ENCODE results near the gene EVA1B.

Gene EVA1B

DNA sequence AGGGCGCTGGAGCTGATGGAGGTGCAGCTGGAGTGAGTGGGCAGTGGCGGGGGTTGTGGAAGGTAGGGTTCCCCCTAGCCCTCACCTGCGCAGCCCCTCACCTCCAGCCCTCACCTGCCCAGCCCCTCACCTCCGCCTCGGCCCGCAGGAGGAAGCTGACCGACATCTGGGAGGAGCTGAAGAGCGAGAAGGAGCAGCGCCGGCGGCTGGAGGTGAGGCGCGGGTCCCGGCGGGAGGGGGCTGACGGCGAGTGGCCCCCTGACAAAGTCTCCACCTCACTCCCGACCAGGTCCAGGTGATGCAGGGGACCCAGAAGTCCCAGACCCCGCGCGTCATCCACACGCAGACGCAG, 2.7 kb downstream of the EVA1B start:
- FAIRE-seq: no peak

DNA sequence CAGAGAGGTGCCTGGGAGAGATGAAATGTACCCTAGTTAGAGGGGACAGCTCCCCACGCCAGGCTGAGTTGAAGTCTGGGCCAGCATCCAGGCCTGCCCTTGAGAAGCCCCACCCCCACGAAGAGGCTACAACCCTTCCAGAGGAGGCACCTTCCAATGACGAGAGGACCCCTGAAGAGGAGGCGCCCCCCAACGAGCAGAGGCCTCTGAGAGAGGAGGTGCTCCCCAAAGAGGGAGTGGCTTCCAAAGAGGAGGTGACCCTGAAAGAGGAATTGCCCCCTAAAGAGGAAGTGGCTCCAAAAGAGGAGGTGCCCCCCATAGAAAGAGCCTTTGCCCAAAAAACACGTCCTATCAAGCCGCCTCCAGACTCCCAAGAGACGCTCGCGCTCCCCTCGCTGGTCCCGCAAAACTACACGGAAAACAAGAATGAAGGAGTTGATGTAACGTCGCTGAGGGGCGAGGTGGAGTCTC, 3.1 kb downstream of the EVA1B start:
- FAIRE-seq (no peak), DNase-seq (ENCODE audit: low spot score) (no peak)

More for the DNA sequence above, 2.7 kb downstream of the EVA1B start:
- no peak for DNase-seq (ENCODE audit: low spot score)

DNA sequence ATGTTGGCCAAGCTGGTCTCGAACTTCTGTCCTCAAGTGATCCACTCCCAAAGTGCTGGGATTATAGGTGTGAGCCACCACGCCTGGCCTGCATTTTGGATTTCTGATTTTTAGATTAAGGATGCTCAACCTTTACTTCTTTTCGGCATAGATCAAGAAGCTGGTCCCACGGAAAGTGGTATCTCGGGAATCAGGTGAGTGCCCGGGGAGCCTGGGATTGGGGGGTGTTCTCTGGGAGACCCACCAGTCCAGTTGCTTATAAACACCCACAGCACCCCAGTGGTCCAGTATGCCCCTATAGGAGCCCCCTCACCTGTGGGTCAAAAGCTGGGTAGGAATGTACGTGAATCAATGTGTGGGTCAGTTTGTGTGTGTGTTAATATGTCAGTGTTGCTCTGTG, 14.0 kb downstream of the EVA1B start:
- FAIRE-seq (no peak), DNase-seq (ENCODE audit: low spot score) (no peak)

DNA sequence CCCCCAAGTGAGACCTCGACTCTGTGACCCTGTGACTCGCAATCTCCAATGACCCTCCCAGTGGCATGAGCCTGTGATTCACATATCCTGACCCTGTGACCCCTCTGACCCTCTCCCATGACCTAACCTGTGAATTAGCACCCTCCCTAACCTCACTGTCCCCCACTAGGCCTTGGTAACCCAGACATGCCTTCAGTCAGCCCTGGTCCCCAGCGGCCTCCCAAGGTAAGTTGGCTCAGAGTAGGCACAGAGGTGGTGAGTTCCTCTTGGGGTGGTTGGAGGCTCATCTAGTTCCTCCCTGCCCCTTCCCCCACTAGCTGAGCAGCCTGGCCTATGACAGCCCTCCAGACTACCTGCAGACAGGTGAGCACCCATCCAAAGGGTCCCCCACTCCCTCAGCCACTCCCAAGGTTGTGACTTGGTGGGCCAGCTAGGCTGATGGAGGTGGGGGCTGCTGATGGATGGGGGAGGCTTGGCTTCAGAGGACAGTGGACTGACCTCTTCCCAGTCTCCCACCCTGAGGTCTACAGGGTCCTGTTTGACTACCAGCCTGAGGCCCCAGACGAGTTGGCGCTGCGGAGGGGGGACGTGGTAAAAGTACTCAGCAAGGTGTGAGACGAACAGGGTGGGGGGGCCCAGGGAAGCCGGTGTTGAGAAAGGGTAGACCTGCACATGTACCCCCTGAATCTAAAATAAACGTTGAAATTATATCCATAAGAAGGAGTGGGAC, 15.7 kb downstream of the EVA1B start:
- no peak for FAIRE-seq
- no peak for DNase-seq (ENCODE audit: low spot score)

DNA sequence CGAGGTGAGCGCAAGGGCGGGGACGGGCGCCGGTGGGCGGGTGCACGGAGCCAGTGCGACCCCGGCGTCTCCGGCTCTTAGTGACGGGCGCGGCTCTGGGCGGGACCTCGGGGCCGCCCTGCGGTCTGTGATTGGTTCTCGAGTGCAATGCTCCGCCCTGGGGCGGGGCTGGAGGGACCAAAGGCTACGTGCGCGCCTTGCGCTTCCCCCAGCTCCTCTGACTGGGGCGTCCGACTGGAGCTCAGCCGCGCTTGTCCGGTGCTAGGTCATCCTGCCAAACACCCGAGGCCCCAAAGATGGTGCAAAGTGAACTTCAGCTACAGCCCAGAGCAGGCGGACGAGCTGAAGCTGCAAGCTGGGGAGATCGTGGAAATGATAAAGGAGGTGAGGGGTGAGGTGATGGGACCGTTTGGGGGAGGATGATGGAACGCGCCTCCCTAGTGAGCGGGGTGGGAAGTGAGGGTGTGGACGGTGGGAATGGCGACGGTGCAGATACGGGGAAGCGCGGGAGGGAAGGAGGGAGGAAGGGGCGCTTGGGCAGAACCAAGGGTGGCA, 16.5 kb downstream of the EVA1B start:
- no peak for FAIRE-seq
- peak; percentile 73 for DNase-seq (ENCODE audit: low spot score)

DNA sequence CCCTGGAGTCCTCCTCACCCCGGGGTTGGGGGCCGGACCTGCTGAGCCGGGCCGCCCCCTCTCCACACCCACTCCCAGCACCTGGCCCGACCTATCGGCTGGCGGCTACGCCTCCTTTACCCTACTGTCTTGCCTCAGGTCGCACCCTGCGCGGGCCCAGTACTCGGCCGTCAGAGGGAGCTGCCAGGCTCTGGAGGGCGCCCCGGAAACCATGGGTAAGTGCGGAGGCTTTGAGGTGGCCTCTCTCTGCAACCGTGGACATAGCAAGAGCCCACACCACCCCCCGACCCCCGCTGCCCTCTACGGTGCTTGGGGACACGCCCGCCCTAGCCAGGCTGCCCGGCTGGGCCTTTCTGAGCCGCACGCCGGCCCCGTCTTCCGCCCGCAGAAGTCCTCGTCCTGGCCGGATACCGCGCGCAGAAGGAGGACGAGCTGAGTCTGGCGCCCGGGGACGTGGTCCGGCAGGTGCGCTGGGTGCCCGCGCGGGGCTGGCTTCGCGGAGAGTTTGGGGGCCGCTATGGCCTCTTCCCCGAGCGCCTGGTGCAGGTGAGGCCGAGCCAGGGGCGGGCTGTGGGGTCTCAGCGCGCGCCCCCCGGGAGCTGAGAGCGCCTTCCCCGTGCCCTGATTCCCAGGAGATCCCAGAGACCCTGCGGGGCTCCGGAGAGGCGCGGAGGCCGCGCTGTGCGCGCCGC, 17.1 kb downstream of the EVA1B start, which contains the start of gene SH3D21:
SH3D21 (plus strand) TSS at position 159 of the 692 bp plus-strand sequence; CDS start at position 212, 53 bp downstream.
- DNase-seq (ENCODE audit: low spot score): no peak
- FAIRE-seq: no peak

DNA sequence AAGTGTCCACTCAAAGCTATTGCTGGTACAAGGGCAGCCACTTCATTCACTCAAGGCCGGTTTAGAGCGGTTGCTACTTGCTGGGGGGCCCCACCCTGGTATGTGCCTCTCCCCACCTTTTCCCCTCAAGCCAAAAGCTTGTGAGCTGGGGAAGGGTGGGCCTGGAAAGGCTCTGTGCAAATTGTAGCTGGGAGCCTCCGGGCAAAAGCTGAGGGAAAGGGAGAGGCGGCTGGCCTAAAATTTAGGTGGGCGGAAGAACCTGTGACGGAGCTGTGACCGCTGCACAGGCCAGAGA, 17.6 kb downstream of the EVA1B start:
- FAIRE-seq (no peak), DNase-seq (ENCODE audit: low spot score) (no peak)

DNA sequence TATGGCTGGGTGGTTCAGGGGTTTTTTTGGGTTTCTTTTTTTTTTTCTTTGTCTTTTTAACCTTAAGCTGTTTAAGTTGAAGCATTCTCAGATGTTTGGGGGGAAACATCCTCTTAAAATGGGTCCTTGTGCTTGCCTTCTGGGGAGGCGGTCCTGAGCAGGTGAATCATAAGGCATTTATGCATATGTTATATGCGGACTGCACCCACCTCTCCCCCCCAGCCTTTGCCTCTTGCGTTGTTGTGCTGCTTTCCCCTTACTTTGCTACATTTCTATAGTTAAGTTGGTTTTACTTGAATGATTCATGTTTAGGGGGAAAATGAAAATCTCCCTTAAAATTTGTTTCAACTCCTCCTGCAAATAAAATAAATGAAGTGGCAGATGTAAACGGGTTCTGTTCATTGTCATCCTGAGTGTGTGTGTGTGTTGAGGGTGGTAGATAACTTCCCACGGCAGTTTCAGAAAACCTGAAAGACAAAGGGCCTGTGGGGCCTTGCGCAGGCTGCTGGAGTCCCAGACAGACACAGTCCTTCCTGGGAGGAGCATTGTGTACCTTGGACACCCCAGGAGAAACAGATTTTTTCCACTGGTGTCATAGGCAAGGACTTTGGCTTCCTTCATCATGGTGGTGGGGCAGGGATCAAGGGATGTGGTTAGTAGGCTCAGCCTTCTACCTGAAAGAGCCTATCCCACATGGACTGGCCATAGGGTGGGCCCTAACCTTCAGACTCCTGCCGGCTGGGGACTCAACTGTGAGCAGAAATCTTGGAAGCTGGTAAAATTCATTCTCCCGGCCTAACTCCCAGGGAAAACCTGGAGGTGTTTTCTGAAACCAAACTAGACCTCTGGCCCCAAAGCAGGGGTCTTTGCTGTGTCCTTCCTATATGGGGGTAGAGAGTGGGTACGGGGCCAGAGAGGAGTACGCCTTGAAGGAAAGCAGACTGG, 18.2 kb downstream of the EVA1B start:
- DNase-seq (ENCODE audit: low spot score) (no peak), FAIRE-seq (no peak)

DNA sequence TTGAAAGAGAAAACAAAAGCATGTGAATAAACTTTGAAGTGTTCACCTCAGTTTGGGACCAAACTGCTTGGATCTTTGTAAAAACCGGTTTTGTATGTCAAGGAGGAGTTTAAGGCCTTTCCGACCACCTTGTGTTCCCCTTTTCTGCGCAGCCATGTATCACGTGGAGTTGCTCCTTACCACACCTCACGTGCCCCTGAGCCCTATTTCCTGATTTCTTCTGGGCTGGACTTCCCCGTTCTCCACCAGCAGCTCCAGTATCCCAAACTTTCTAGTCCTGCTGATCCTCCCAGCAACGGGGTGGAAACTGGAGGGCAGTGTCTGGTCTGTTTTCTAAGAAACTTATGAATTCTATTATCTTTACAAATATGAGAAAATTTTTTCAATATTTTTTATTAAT, 18.9 kb downstream of the EVA1B start:
- DNase-seq (ENCODE audit: low spot score) (no peak), FAIRE-seq (no peak)

DNA sequence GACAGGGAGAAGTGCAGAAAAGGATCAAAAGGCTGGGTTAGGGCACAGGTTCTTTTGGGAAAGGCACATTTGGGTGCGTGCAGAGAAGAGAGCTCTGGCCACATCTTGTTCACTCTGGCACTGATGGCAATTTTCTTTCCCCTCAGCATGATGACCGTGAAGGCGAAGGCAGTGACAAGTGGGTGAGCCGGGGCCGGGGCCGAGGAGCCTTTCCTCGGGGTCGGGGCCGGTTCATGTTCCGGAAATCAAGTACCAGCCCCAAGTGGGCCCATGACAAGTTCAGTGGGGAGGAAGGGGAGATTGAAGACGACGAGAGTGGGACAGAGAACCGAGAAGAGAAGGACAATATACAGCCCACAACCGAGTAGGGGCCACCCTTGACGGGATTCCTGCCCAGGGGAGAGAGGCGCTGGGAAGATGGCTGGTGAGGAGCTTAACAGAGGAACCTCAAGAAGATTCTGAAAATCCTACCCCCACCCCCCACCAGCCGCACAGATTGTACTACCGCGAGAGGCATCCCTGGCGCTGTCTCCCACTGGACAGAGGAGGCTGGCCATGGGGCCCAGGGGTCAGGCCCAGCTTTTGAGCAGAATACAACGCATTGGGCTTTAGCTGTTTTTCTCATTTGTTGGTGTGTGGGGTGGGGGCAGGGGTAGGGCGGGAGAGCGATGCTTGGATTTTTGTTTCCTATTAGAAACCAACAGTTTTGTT, 19.6 kb downstream of the EVA1B start:
- DNase-seq (ENCODE audit: low spot score) (no peak), FAIRE-seq (no peak)

DNA sequence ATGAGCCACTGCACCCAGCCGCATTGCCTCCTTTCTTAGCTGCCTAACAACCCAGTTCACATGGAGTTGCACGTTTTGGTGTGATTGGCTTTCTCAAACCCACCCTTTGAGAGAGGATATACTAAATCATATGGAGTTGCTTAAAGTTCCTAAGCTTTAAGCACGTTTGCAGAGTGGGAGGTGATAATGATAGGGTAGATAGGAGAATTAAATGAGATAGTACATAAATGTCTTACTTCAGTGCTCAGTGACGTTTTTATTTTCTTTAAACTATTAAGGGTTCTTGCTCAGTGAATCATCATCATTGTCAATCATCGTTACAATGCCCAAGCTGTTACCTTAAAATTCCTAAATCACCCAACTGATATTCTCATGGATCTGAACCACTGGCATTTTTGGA, 20.2 kb downstream of the EVA1B start:
- no peak for FAIRE-seq
- DNase-seq (ENCODE audit: low spot score): no peak

DNA sequence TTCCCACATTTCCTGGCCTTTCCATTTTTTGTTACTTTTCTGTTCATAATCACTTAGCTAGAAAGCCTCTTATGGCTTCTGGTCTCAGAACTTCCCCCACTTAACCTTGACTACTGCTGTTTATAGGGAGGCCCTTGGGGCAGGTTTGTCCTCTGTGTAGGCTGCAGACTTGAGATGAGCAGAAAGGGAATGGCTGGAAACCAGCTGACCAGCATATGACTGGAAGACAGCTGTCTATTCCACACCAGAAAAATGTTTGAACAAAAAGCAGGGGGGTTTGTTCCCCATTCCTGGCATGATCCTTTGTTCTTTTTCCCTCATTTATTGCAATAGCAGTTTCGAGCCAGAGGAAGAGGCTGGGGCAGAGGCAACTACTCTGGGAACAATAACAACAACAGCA, 22.2 kb downstream of the EVA1B start:
- FAIRE-seq (no peak), DNase-seq (ENCODE audit: low spot score) (no peak)

DNA sequence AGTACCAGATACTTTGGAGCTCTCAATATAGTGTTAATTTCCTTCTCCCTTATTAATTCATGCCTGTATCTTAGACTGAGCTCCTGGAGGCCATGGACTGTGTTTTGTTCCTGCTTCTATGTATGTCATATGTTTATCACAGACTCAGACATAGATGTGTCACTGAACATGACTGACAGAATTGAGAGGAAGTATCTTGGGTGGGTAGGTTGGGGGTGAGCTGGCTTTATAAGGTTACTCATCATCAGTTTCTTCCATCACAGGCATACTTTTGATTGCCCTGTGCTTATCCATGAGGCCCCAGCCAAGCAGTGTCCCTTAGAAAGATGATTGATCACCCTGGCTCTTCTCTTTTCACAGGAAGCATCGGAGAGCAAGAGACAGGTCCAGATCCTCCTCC, 22.9 kb downstream of the EVA1B start:
- FAIRE-seq (no peak), DNase-seq (ENCODE audit: low spot score) (peak; percentile 38)

DNA sequence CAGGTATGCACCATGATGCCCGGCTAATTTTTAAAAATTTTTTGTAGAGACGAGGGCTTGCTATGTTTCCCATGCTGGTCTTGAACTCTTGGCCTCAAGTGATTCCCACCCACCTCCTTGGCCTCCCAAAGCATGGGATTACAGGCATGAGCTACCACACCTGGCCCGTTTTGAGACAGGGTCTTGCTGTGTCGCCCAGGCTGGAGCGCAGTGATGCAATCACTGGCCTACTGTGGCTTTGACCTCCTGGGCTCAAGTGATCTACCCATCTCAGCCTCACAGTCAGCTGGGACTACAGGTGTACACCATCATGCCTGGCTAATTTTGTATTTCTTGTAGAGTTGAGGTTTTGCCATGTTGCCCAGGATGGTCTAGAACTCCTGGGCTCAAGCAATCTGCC, 24.8 kb downstream of the EVA1B start:
- no peak for FAIRE-seq
- no peak for DNase-seq (ENCODE audit: low spot score)

DNA sequence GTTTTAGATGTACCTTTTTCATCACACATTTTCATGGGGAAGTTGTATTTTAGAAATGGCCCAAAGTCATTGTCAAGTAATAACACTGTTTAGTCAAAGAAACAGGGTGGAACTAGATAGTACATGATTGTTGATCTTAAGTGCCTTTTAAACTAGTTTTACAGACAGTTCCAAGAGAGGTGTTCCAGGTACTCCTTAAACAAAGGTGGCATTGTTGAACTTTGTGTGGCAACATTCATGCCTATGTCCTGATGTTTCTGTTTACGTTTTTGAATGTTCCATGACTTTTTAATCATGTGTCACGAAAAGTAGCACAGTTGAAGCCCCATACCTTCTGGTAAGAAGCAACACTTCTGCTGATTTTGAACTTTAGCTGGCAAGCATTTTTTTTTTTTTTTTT, 26.4 kb downstream of the EVA1B start:
- FAIRE-seq (no peak), DNase-seq (ENCODE audit: low spot score) (no peak)

DNA sequence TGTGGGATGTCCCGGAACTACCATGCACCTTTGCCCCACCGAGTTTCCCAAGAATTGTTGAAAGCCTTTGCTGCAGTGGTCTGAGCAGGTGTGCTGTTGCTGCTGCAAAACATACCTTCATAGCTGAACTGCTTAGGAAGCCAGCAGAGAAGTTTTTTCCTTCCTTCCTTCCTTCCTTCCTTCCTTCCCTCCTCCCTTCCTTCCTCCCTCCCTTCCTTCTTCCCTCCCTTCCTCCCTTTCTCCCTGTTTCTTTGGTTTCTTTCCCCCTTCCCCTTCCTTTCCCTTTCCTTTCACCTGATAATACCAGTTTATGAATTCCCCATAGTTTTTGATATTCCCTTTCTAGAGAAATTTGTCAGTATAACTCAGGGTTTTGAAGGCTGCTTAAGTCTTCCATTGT, 28.1 kb downstream of the EVA1B start:
- DNase-seq (ENCODE audit: low spot score) (no peak), FAIRE-seq (no peak)

DNA sequence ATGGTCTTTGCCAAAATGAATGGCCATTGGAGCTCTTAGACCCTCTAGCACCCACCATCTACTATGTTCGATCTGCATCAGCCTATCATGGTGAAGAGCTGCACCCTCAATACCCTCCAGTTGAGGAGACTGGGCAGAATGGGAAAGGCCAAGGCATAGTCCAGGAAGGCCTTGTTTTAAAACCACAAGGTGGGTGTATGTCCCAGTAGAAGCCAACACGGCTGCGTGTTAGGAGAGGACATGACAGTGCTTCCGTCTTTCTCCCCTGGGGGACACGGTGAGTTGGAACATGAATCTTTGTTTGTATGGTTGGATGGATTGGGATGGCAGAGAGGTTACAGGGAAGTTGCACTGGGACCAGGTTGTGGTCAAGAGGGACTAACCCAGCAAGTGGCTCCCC, 35.9 kb downstream of the EVA1B start:
- DNase-seq (ENCODE audit: low spot score): no peak
- FAIRE-seq: no peak

DNA sequence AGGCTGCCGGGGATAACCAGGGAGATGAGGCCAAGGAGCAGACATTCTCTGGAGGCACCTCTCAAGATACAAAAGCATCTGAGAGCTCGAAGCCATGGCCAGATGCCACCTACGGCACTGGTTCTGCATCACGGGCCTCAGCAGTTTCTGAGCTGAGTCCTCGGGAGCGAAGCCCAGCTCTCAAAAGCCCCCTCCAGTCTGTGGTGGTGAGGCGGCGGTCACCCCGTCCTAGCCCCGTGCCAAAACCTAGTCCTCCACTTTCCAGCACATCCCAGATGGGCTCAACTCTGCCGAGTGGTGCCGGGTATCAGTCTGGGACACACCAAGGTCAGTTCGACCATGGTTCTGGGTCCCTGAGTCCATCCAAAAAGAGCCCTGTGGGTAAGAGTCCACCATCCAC, 36.6 kb downstream of the EVA1B start:
- FAIRE-seq: no peak

DNA sequence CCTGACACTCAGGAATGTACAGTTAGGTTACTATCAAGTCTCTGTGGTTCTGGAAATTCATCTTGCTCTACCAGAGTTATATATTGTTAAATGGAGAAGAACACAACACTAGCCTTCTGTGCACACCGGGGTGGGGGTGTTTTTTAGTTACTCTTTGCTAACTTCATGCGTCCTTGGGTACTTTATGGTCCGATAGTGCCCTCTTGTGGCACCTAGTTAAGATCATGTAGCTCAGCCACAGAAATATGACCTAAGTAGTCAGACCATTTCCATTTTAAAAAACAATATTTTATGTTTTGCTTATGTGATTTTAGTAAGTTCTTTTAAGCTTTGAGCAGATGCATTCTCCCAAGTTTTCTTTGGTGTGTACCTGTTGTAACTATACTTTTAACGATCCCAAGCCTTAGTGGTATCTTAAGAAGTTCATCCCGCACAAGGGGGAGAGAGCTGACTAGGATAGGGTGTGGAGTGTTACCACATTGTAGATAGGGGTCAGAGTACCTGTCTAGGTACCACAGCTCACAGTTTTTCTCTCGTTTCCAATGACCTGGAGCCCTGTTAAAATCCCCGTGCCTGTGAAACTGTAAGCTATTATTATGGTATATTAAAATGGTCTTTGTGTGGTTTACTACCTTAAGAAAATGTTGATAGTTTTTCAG, 37.9 kb downstream of the EVA1B start:
- FAIRE-seq: peak; percentile 82
- peak; percentile 71 for DNase-seq (ENCODE audit: low spot score)

More for the DNA sequence above, 36.6 kb downstream of the EVA1B start:
- no peak for DNase-seq (ENCODE audit: low spot score)

DNA sequence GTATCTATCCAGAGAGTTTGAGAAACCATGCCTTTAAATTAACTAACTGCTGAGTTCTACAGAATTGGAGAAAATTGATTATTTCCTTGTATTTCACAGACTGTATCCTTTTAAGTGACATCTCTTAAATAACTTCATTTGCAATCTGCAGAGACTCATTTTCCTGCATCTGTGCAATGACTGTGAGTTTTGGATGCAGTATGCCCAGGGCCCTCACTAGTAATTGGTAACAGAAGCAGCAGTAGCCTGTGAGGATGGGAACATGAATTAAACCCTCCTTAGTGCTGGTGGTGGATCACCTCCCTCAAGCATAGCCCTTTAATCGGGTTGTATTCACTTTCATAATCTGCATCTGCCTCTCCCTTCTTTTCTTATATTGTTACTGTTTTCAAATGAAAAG, 38.9 kb downstream of the EVA1B start:
- DNase-seq (ENCODE audit: low spot score): no peak
- FAIRE-seq: no peak

DNA sequence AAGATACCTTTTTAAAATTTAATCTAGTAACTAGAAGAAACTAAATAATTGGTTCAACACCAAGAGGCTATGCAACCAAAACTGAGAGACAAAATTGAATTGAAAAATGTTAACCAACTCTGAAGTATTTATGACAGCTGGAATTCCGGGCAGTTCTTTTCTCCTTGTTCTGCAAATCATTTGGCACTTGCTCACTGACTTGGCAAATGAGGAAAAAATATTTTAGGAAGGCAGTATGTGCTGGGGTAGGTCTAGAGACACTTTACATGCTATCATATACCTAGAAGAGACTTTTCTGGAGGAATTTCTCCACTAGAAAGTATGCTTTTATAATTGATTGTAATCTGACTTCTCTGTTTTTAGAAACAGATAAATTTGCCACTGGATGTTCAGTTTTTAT, 39.4 kb downstream of the EVA1B start:
- DNase-seq (ENCODE audit: low spot score) (no peak), FAIRE-seq (no peak)

Measured in RCC 7860 (cell line).